Stimulated activated CD4-positive, alpha-beta T cell treated with anti-CD3 and anti-CD28 coated beads, Interleukin-4, amount 100 ng/mL, for 4 hours (primary cell): ENCODE measurements around the gene TBC1D1.

Experiments used
- DNase-seq, 2 experiments: peaks; one replicate each; pipeline ENCODE4 v3.0.0-alpha.2; 2020

The TBC1D1 gene

GRCh38 chr4:38178392-38178995, 287.6 kb downstream of the TBC1D1 start:
- no peak for DNase-seq

GRCh38 chr4:38179690-38180377, 288.9 kb downstream of the TBC1D1 start:
- peak; percentile 61 to 66 for DNase-seq

DNA sequence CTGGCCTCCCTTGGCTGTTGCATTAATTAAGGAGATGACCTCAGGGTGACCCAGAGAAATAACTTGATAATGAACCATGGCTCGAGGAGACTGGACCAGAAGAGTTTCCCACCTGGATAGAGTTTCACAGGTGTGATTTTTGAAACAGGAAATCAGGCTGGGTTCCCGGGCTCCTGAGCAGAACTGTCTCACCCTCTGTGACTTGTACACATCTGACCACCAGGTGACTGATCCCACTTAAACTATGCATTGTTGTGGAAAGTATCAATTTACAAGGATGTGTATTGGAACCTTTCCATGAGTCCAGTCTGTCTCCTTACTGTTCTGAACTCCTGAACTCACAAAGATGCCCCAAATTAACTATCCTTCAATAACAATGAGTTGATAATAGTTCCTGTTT, 289.6 kb downstream of the TBC1D1 start:
- no peak for DNase-seq

DNA sequence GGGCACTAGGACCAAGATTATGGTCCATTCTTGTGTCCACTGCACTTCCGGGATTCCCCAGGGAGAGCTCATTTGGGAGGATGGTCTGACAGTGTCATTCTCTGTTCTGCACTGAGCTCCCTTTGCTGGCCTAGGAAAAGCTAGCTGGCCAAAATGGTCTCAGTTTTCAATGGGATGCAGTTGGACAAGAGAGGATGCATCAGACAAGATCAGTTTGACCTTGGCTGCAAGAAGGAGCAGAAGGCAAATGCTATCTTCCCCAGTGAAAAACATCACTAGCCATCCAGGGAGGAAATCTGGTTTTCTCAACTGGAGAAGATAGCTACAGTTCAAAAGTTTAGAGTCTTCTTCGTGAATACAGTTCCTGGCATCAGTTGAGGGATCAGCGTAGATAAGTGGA, 290.4 kb downstream of the TBC1D1 start:
- no peak for DNase-seq

DNA sequence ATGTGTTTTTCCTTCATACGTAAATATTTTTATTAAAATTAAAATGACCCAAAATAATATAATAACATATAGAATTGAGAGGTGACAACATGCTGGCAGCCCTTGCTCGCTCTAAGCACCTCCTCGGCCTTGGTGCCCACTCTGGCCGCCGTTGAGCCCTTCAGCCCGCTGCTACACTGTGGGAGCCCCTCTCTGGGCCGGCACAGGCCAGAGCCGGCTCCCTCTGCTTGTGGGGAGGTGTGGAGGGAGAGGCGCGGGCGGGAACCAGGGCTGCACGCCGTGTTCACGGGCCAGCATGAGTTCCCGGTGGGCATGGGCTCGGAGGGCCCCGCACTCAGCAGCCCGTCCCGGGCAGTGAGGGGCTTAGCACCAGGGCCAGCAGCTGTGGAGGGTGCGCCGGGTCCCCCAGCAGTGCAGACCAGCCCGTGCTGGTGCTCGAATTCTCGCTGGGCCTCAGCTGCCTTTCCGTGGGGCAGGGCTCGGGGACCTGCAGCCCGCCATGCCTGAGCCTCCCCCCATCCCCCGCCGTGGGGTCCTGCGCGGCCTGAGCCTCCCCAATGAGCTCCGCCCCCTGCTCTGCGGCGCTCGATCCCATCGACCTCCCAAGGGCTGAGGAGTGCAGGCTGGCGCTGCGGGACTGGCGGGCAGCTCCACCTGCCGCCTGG, 291.6 kb downstream of the TBC1D1 start:
- DNase-seq: no peak

GRCh38 chr4:38184404-38184803, 293.5 kb downstream of the TBC1D1 start:
- no peak for DNase-seq

DNA sequence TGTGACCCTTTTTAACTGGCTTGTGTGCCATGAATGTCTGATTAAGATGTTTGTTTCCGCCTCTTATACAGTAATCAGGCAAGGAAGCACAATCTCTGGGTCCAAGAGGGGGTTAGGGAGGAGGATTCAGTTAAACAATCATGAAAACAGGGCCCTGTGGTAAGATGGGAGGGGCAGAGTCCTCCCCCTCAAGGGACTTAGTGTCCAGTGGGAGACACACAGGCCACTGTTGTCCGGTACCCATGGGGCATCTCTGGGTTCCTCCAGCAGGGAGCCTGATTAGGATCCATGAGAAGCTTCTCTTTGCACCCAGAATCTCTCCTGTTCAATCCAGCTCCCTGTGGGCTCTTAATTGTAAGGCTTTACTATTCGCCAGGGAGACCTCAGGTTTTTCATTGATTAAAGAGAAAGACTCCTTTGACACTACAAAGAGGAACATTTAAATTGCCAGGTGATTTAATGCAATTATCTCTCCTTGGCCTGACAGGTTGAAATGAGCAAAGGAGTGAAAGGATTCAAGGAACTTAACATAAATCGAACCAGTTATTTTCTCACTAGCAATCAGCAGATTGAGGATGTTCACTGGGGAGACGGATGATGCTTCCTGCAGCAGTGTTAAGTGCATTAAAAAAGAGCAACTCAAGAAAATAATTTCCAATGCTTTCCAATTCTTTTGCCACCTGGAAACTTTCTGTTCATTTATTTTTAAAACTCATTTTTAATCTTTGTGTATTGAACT, 294.7 kb downstream of the TBC1D1 start:
- DNase-seq: no peak

DNA sequence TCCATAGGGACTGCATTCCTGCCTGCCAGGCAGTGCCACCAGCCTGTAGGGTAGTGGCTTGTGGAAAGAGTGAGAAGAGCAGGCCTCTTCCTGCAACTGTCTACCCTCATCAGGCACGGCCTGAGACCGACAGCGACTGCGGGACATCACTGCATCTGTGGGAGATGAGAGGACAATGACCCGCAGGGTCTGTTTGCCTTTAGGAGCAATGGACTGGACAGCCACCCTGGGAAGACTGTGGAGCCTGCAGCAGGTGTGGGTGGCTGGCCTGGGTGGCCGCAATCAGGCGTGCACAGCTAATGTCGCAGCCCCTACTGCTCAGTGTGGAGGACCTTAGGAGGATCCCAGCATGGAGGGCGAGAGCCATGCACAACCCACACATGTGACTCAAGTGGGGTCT, 297.3 kb downstream of the TBC1D1 start:
- DNase-seq: no peak

GRCh38 chr4:38188631-38189101, 297.8 kb downstream of the TBC1D1 start:
- DNase-seq: no peak
